HepG2 (cell line): ENCODE results near the gene WWC2. TPM values are rescaled to one million over a fixed set of nuclear protein-coding genes. Genes with fewer than 3 reads are reported as not detected.

Source experiments
- ATF7-NPFF ChIP-seq: sonication (generic); formaldehyde crosslinking; IDR thresholded peaks from 2 replicates; pipeline ENCODE4 v1.8.1; 2023; ENCODE audit warnings: mild to moderate bottlenecking, low read depth, missing genetic modification reagents, moderate library complexity
- DPF2 ChIP-seq: sonication (generic); formaldehyde crosslinking; IDR thresholded peaks from 2 replicates; pipeline ENCODE4 v1.4.0; 2020; ENCODE audit warnings: mild to moderate bottlenecking, low read depth, missing genetic modification reagents, borderline replicate concordance
- FIP1L1 ChIP-seq: fragments of 200-400 bp; formaldehyde crosslinking; IDR thresholded peaks from 2 replicates; pipeline ENCODE4 v1.6.1; 2018; ENCODE audit warnings: low read depth, mild to moderate bottlenecking, low read length, moderate library complexity, borderline replicate concordance; ENCODE audit not compliant: insufficient read depth
- IKZF4 ChIP-seq: sonication (generic); formaldehyde crosslinking; IDR thresholded peaks from 2 replicates; pipeline ENCODE4 v1.5.1; 2020; ENCODE audit warnings: borderline replicate concordance, mild to moderate bottlenecking, low read depth, missing genetic modification reagents; ENCODE audit errors: not compliant biosample characterization
- NBN ChIP-seq: fragments of 450-650 bp; conservative IDR thresholded peaks from 2 replicates; pipeline ENCODE4 v1.6.1; 2017
- NFYC ChIP-seq: IDR thresholded peaks from 2 replicates; pipeline ENCODE4 v1.6.1; 2016; ENCODE audit warnings: missing genetic modification reagents, missing compliant biosample characterization
- NR2F6 ChIP-seq, 2 experiments: IDR thresholded peaks; 2 replicates each; pipeline ENCODE4 v1.6.1; 2016; ENCODE audit warnings: antibody characterized with exemption in 1 of 2, mild to moderate bottlenecking in 1 of 2
- POLR2AphosphoS5 ChIP-seq: IDR thresholded peaks from 2 replicates; pipeline ENCODE4 v1.6.1; 2012; ENCODE audit warnings: low read depth, low read length
- PRDM15 ChIP-seq: sonication (generic); formaldehyde crosslinking; IDR thresholded peaks from 2 replicates; pipeline ENCODE4 v1.4.0; 2020; ENCODE audit warnings: missing genetic modification reagents
- SAFB2 ChIP-seq: sonication (generic); formaldehyde crosslinking; IDR thresholded peaks from 2 replicates; pipeline ENCODE4 v1.5.1; 2020; ENCODE audit warnings: missing genetic modification reagents, low read depth, mild to moderate bottlenecking, borderline replicate concordance
- SATB2 ChIP-seq: sonication (generic); formaldehyde crosslinking; IDR thresholded peaks from 2 replicates; pipeline ENCODE4 v1.5.0; 2020; ENCODE audit warnings: missing genetic modification reagents
- SMYD3 ChIP-seq: sonication (generic); formaldehyde crosslinking; IDR thresholded peaks from 2 replicates; pipeline ENCODE4 v1.8.1; 2023; ENCODE audit warnings: mild to moderate bottlenecking, missing genetic modification reagents
- SPEN ChIP-seq: sonication (generic); formaldehyde crosslinking; IDR thresholded peaks from 2 replicates; pipeline ENCODE4 v1.5.1; 2020; ENCODE audit warnings: low read depth, mild to moderate bottlenecking, missing genetic modification reagents
- WIZ ChIP-seq: sonication (generic); formaldehyde crosslinking; IDR thresholded peaks from 2 replicates; pipeline ENCODE4 v1.5.1; 2020; ENCODE audit warnings: mild to moderate bottlenecking, missing genetic modification reagents
- YEATS2 ChIP-seq: sonication (generic); formaldehyde crosslinking; IDR thresholded peaks from 2 replicates; pipeline ENCODE4 v1.4.0; 2020; ENCODE audit warnings: missing genetic modification reagents, borderline replicate concordance
- ZBTB44 ChIP-seq: sonication (generic); formaldehyde crosslinking; IDR thresholded peaks from 2 replicates; pipeline ENCODE4 v1.4.0; 2020; ENCODE audit warnings: missing genetic modification reagents
- ZFP36 ChIP-seq: fragments of 150-350 bp; IDR thresholded peaks from 2 replicates; pipeline ENCODE4 v1.6.1; 2018; ENCODE audit warnings: borderline replicate concordance, low read length, low read depth; ENCODE audit not compliant: partially characterized antibody
- ZNF10 ChIP-seq: sonication (generic); formaldehyde crosslinking; IDR thresholded peaks from 2 replicates; pipeline ENCODE4 v1.4.0; 2020; ENCODE audit warnings: mild to moderate bottlenecking, low read depth, missing genetic modification reagents, borderline replicate concordance
- ZNF136 ChIP-seq: sonication (generic); formaldehyde crosslinking; IDR thresholded peaks from 2 replicates; pipeline ENCODE4 v1.8.1; 2022; ENCODE audit warnings: low read depth, mild to moderate bottlenecking, moderate library complexity, missing genetic modification reagents
- ZNF160 ChIP-seq: sonication (generic); formaldehyde crosslinking; IDR thresholded peaks from 2 replicates; pipeline ENCODE4 v1.8.0; 2022; ENCODE audit warnings: mild to moderate bottlenecking, inconsistent platforms, missing genetic modification reagents
- ZNF205 ChIP-seq: IDR thresholded peaks from 2 replicates; pipeline ENCODE4 v1.6.1; 2018; ENCODE audit warnings: missing biosample characterization, missing genetic modification reagents
- ZNF317 ChIP-seq: sonication (generic); formaldehyde crosslinking; IDR thresholded peaks from 2 replicates; pipeline ENCODE4 v1.5.0; 2020; ENCODE audit warnings: mild to moderate bottlenecking, missing genetic modification reagents
- ZNF382 ChIP-seq: sonication (generic); formaldehyde crosslinking; IDR thresholded peaks from 2 replicates; pipeline ENCODE4 v1.5.0; 2020; ENCODE audit warnings: missing genetic modification reagents, mild to moderate bottlenecking, borderline replicate concordance
- ZNF430 ChIP-seq: sonication (generic); formaldehyde crosslinking; IDR thresholded peaks from 2 replicates; pipeline ENCODE4 v1.9.0; 2021; ENCODE audit warnings: mild to moderate bottlenecking, missing genetic modification reagents
- ZNF616 ChIP-seq: sonication (generic); formaldehyde crosslinking; IDR thresholded peaks from 2 replicates; pipeline ENCODE4 v1.5.0; 2020; ENCODE audit warnings: low read depth, mild to moderate bottlenecking, missing genetic modification reagents
- ZNF678 ChIP-seq: sonication (generic); formaldehyde crosslinking; IDR thresholded peaks from 2 replicates; pipeline ENCODE4 v1.4.0; 2020; ENCODE audit warnings: mild to moderate bottlenecking, missing genetic modification reagents
- ZNF75D ChIP-seq: sonication (generic); formaldehyde crosslinking; IDR thresholded peaks from 2 replicates; pipeline ENCODE4 v1.8.1; 2023; ENCODE audit warnings: missing genetic modification reagents, mild to moderate bottlenecking, borderline replicate concordance
- polyA plus RNA-seq, 8 experiments: library from polyadenylated mRNA; depleted of rRNA in 3 of 8; stranded (reverse) in 7 of 8; unstranded in 1 of 8; fragments of >200 nt; fragmentation: Illumina TruSeq in 4 of 8; extraction: Trizol in 4 of 8; gene quantifications; 2 replicates each; pipeline versions ENCODE4 v1.2.1 to v1.2.3, GENCODE V29; 2011 to 2016; ENCODE audit warnings: low read depth in 4 of 8, missing spikeins in 1 of 8, mixed read lengths in 1 of 8; ENCODE audit not compliant: insufficient read depth in 1 of 8
- total RNA-seq, 5 experiments: library from RNA; depleted of rRNA; stranded (reverse); fragments of >200 nt; fragmentation: Illumina TruSeq; extraction: Trizol; gene quantifications; 2 replicates each; pipeline ENCODE4 v1.2.3, GENCODE V29; 2016; ENCODE audit warnings: low read depth in 1 of 5

The WWC2 gene
- total and polyA plus RNA-seq, 2 of the 13 experiments (the other 11 are each of a cell fraction or from before 2014, with no cell fraction given), result 40.0 to 50.1 TPM

GRCh38 chr4:183154701-183155391, 55.8 kb downstream of the WWC2 start (continued):
- no peak for TF ChIP-seq ZNF10
- TF ChIP-seq PRDM15 (CRISPR knock-in tag), result no peak
- no peak for TF ChIP-seq ZNF75D (CRISPR knock-in tag)
- TF ChIP-seq ZBTB44 (CRISPR knock-in tag), result no peak
- TF ChIP-seq ZNF136 (CRISPR knock-in tag), result no peak
- no peak for TF ChIP-seq ATF7-NPFF (CRISPR knock-in tag)
- no peak for TF ChIP-seq WIZ
- no peak for TF ChIP-seq IKZF4 (CRISPR knock-in tag)
- TF ChIP-seq POLR2AphosphoS5, result no peak
- TF ChIP-seq SAFB2 (CRISPR knock-in tag), result no peak
- no peak for TF ChIP-seq ZNF205 (CRISPR knock-in tag)
- no peak for TF ChIP-seq ZNF160 (CRISPR knock-in tag)
- no peak for TF ChIP-seq SPEN (CRISPR knock-in tag)
- TF ChIP-seq ZNF317 (CRISPR knock-in tag), result no peak
- no peak for TF ChIP-seq NBN
- no peak for TF ChIP-seq ZNF616
- TF ChIP-seq FIP1L1, result no peak
- no peak for TF ChIP-seq ZFP36
- no peak for TF ChIP-seq NFYC (CRISPR knock-in tag)
- TF ChIP-seq ZNF382 (CRISPR knock-in tag), result no peak
- no peak for TF ChIP-seq DPF2 (CRISPR knock-in tag)
- TF ChIP-seq SATB2 (CRISPR knock-in tag), result no peak
- no peak for TF ChIP-seq SMYD3 (CRISPR knock-in tag)
- TF ChIP-seq ZNF430, result no peak
- TF ChIP-seq ZNF678, result no peak
- TF ChIP-seq NR2F6 (IDR thresholded peaks at IDR 0.05), result no peak; the same call in 1 of the 2 replicates
- no peak; the same call in 1 of the 2 replicates for TF ChIP-seq NR2F6 (CRISPR knock-in tag; IDR thresholded peaks at IDR 0.05)
- TF ChIP-seq YEATS2, result no peak
